HAP-1 (cell line): ENCODE results near the gene RCHY1.

ENCODE experiments used
- DNase-seq, 2 experiments: peaks; one replicate each; pipeline ENCODE4 v3.0.0-alpha.2; 2016 to 2020; ENCODE audit warnings: low spot score in 2 of 2
- H3K27me3 ChIP-seq: fragments of 250-450 bp; sonication (Bioruptor Pico); 2 replicates; pipeline ENCODE4 v1.5.1; 2020; ENCODE audit warnings: low read depth, mild to moderate bottlenecking, moderate library complexity
- H3K36me3 ChIP-seq: fragments of 250-450 bp; sonication (Bioruptor Pico); replicated peaks from 2 replicates; pipeline ENCODE4 v1.5.1; 2020; ENCODE audit warnings: mild to moderate bottlenecking
- H3K4me1 ChIP-seq: fragments of 250-450 bp; sonication (Bioruptor Pico); 2 replicates; pipeline ENCODE4 v1.5.1; 2020; ENCODE audit warnings: mild to moderate bottlenecking
- H3K4me3 ChIP-seq: fragments of 250-450 bp; sonication (Bioruptor Pico); 2 replicates; pipeline ENCODE4 v1.5.1; 2020; ENCODE audit warnings: mild to moderate bottlenecking, moderate library complexity
- H3K9me3 ChIP-seq: fragments of 250-450 bp; sonication (Bioruptor Pico); 2 replicates; pipeline ENCODE4 v1.5.1; 2020; ENCODE audit warnings: mild to moderate bottlenecking, moderate library complexity
- in situ Hi-C: fragments of 300-500 bp; cut with MboI; formaldehyde crosslinking; loops from 3 replicates; pipeline ENCODE4 v1.14.3; 2020; ENCODE audit warnings: low sequenced_read_pairs, inconsistent platforms, mixed read lengths

The RCHY1 gene

DNA sequence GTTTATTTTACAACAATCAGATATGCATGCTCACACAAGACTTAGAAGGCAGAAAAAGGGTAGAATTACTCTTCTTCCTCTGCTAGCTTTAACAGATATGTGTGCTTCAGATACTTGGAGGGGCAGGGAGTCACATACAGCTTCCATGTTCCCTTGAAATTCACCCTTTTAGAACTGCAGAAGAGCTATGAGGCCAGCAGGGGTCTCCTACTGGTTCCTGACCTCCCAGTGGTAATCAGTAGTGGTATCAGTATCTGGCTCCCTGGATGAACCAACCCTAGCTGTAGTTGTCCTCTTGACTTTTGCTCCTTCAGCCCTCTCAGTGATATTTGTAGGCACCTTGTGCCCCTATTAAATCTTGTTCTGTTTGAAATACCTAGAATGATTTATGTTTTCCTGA lies 81.5 kb downstream of the RCHY1 start:
- no peaks in the 10 kb centered on the region for H3K4me1 ChIP-seq
- no peaks in the 10 kb centered on the region for H3K36me3 ChIP-seq
- H3K9me3 ChIP-seq, result no peaks in the 10 kb centered on the region
- H3K4me3 ChIP-seq, result no peak overlapping the region
- in situ Hi-C loops, result no loop called here
- peaks cover 3% of the 10 kb centered on the region; the same call in 1 of the 2 replicates for H3K27me3 ChIP-seq
- DNase-seq, result peak; percentile 28 to 45

DNA sequence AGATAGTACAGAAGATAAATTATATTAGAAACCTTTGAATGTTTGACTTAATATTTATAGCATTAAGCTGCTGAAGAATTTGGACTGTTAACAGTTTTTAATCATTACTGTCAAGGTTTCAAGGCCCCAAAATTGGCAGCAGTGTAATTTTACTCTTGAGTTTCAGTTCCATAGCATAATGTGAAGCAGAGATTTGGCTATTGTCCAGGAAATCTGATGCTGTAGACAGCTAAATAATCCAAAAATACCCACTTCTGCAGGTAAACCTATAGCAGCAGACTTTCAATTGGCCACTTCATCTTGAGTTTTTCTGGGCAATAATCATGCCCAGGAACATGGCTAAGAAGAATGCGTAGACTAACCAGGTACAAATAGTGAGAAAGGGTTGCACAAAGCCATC lies 85.0 kb downstream of the RCHY1 start:
- no peaks in the 10 kb centered on the region for H3K4me1 ChIP-seq
- in situ Hi-C loops, result no loop called here

More for the DNA sequence above, 85.0 kb downstream of the RCHY1 start:
- Histone ChIP-seq H3K9me3 (0 out of 2 replicates have a peak, but pooled peaks cover 2% of the 10 kb centered on the region), H3K27me3 (peaks cover 3% of the 10 kb centered on the region; the same call in 1 of the 2 replicates), H3K36me3 (no peaks in the 10 kb centered on the region), H3K4me3 (no peak overlapping the region)
- no peak for DNase-seq
